Activated CD8-positive, alpha-beta memory T cell treated with anti-CD3 and anti-CD28 coated beads, Interleukin-2, amount 10 ng/mL, durations not matched to agents 7 days and 5 days (primary cell): ENCODE results near the gene SLC35F1. TPM values are rescaled to one million over a fixed set of nuclear protein-coding genes. Genes with fewer than 3 reads are reported as not detected.
"Not testable (repeated sequence)": the region's sequence is repeated elsewhere in the genome, so short reads cannot be mapped to it uniquely, and the experiment has no call there.

Experiments
- ATAC-seq: fragments of 150-1000 bp; cut with Tn5 transposase; one replicate; pipeline ENCODE4 v1.10.0; 2021; ENCODE audit warnings: moderate library complexity
- CTCF ChIA-PET: fragments of 350-600 bp; sonication (Branson Sonifier 250); formaldehyde crosslinking; loops from one replicate; lab custom pipeline; 2021; ENCODE audit warnings: antibody characterized with exemption; lab: Charles Lee
- DNase-seq: peaks from one replicate; pipeline ENCODE4 v3.0.0-alpha.2; 2020
- H3K27ac Mint-ChIP-seq: one replicate; pipeline ENCODE4 v1.8.0; 2021; ENCODE audit warnings: mild to moderate bottlenecking, mixed read lengths
- H3K27me3 Mint-ChIP-seq: one replicate; pipeline ENCODE4 v1.8.0; 2021; ENCODE audit warnings: mixed read lengths
- H3K36me3 Mint-ChIP-seq: one replicate; pipeline ENCODE4 v1.8.0; 2021; ENCODE audit warnings: mild to moderate bottlenecking, mixed read lengths
- H3K4me1 Mint-ChIP-seq: one replicate; pipeline ENCODE4 v1.8.0; 2021; ENCODE audit warnings: mixed read lengths
- H3K4me3 Mint-ChIP-seq: one replicate; pipeline ENCODE4 v1.8.0; 2021; ENCODE audit warnings: mild to moderate bottlenecking, moderate library complexity, mixed read lengths
- H3K9me3 Mint-ChIP-seq: one replicate; pipeline ENCODE4 v1.8.0; 2022; ENCODE audit warnings: low read depth, mixed read lengths
- total RNA-seq, 2 experiments: library from RNA; stranded (reverse); gene quantifications; one replicate each; pipeline ENCODE4 v1.2.3, GENCODE V29; 2021

The SLC35F1 gene
- total RNA-seq, 2 experiments from 2014 or later: not detected

DNA sequence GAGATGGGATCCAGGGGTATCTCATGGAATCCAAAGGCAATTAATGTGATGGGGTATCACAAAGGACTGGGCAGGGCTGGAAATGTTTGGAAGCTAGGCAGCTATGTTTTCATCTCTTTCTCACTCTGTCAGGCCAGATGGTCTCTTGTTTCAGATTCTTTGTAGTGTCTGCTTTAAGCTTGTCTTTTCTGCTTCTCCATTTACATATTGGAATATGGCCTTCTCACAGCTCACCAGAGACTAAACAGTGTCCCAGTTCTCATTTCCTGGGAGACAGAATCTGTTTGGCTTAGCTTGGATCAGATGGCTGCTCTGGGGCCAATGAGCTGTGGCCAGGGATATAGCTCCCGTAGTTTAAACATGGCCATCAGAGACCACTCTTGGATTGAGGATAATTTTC, 78.9 kb downstream of the SLC35F1 start:
- ATAC-seq (no peak), DNase-seq (no peak)
- H3K27me3 Mint-ChIP-seq: peaks cover 8% of the 10 kb centered on the region
- no peak overlapping the region for H3K4me3 Mint-ChIP-seq
- CTCF ChIA-PET: interaction anchor here (1.9 kb wide), 1 partner anchor 10 kb away, joined by 4 read pairs; no protein-coding TSS in a partner anchor
- no peak overlapping the region for H3K27ac Mint-ChIP-seq
- no peaks in the 10 kb centered on the region for H3K4me1 Mint-ChIP-seq
- H3K9me3 Mint-ChIP-seq: no peaks in the 10 kb centered on the region
- no peaks in the 10 kb centered on the region for H3K36me3 Mint-ChIP-seq

DNA sequence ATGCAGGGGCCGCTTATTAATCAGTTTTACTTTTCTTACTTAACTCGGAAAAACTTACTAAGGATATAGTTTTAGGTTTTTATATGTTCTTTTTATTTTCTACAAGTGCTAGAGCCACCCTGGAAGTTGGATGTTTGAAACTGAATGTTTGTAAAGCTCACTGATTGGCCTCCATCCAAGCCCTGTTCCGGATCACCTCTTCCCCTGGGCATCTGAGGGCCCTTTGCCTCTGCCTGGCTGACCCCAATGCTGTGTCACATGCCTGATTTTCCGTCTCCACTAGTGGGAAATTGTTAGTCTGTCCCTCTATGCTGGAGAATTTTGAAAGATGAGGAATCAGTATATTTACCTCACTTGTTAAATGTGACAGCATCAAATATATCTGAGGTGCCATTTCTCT, 79.3 kb downstream of the SLC35F1 start:
- DNase-seq (no peak), ATAC-seq (no peak)
- no peak overlapping the region for H3K4me3 Mint-ChIP-seq
- H3K36me3 Mint-ChIP-seq: no peaks in the 10 kb centered on the region
- no peak overlapping the region for H3K27ac Mint-ChIP-seq
- CTCF ChIA-PET: interaction anchor here (1.9 kb wide), 1 partner anchor 11 kb away, joined by 4 read pairs; no protein-coding TSS in a partner anchor
- H3K9me3 Mint-ChIP-seq: no peaks in the 10 kb centered on the region
- H3K4me1 Mint-ChIP-seq: no peaks in the 10 kb centered on the region
- H3K27me3 Mint-ChIP-seq: peaks cover 8% of the 10 kb centered on the region

DNA sequence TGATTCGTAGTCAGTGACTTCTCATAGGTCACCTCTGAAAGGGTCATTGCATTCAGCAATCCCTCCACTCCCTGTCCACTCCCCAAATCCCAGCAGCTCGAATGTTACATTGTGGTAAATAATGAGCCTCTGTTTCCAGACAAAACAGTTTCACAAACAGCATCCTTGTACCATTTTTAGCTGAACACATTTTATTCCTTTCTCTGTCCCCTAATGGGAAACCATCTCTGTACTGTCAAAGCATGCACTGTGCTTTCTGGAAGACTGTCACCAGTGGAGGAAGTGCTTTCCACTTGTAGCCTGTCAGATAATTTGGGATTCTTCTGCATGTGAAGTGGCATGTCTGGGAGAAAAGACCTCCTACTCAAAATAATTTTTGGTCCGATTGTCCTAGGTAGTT, 82.0 kb downstream of the SLC35F1 start:
- DNase-seq (no peak), ATAC-seq (no peak)
- Mint-ChIP-seq H3K4me3 (no peak overlapping the region), H3K36me3 (no peaks in the 10 kb centered on the region), H3K27me3 (peaks cover 8% of the 10 kb centered on the region), H3K27ac (no peak overlapping the region), H3K4me1 (no peaks in the 10 kb centered on the region), H3K9me3 (no peaks in the 10 kb centered on the region)
- CTCF ChIA-PET: no interaction called here

DNA sequence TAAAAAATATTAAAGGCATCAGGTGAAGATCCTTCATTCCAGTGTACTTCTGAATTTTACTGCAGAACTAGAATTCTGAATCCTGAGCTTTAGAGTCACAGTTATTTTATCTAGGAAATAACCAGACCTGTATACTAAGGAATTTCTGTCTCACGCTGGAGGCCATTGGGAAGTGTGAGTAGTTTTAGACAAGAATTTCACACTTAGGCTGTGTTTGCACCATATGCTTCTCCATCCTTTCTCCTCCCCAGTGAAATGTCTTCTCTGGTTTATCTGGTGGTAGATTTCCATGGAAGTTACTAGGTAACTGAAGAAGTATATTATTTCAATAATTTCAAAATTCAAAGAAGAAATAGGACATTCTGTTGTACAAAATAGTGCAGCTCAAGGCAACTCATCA, 83.1 kb downstream of the SLC35F1 start:
- Mint-ChIP-seq H3K27ac (no peak overlapping the region), H3K36me3 (no peaks in the 10 kb centered on the region), H3K9me3 (no peaks in the 10 kb centered on the region), H3K4me3 (no peak overlapping the region), H3K4me1 (no peaks in the 10 kb centered on the region), H3K27me3 (peaks cover 8% of the 10 kb centered on the region)
- CTCF ChIA-PET: no interaction called here
- ATAC-seq: no peak
- no peak for DNase-seq

DNA sequence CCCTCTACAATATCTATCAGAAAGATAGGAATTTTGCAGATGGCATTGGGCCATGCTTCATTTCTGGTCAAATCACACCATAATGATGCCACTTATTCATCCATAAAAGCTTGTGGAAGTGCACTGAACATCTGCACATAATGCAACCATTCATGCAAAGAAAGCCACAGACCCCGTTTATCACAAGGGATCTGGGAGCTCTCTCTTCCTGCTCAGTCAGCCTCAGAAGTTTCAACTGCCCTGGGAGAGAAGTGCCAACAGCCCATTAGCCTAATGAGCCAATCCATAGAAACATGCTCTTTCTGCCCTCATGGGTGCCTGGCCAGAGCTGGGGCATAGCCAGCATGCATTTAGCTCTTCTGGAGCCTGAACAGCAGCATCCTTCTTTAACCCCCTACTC, 85.8 kb downstream of the SLC35F1 start:
- H3K36me3 Mint-ChIP-seq: no peaks in the 10 kb centered on the region
- DNase-seq: no peak
- peaks cover 4% of the 10 kb centered on the region for H3K27me3 Mint-ChIP-seq
- ATAC-seq: no peak
- no peak overlapping the region for H3K4me3 Mint-ChIP-seq
- CTCF ChIA-PET: no interaction called here
- H3K9me3 Mint-ChIP-seq: no peaks in the 10 kb centered on the region
- H3K27ac Mint-ChIP-seq: no peak overlapping the region
- no peaks in the 10 kb centered on the region for H3K4me1 Mint-ChIP-seq

DNA sequence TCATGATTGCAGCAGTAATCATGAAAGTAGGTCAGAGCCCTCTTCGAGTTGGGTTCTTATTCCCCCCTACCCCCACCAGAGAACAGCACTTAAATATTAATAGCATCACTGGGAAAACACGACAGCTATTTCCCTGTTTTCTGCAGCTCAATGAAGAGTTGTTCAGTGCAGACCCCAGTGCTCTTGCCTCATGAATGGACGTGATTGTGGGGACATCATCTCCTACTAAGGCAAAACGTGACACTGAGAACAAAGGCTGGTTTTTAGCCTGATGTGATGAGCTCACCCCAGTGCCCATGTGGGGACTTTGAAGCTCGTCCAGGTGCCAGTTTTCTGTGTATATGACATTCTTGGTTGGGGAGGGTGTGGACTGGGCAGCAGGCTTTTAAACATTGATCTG, 105.9 kb downstream of the SLC35F1 start:
- H3K36me3 Mint-ChIP-seq: no peaks in the 10 kb centered on the region
- H3K27me3 Mint-ChIP-seq: no peaks in the 10 kb centered on the region
- DNase-seq (no peak), ATAC-seq (no peak)
- no peaks in the 10 kb centered on the region for H3K9me3 Mint-ChIP-seq
- no peaks in the 10 kb centered on the region for H3K4me1 Mint-ChIP-seq
- CTCF ChIA-PET: no interaction called here
- H3K27ac Mint-ChIP-seq: no peak overlapping the region
- no peak overlapping the region for H3K4me3 Mint-ChIP-seq

DNA sequence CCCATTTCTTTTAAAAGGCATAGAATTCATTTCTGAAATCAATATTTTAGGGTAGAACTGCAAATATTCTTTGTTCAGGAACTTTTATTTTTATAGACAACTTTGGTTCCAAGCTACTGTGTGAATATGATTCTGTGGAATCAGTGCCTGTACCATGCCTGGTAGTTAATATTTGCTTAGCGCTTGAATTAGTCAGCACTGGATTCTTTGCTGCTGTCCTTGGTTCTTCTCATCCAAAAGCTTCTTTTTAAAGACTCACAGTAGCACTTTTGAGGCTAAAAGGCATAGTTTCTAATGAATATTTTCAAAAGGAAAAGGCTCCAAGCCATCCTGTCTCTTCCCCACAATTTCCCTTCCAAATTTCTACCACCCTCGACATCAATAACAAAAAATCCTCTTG, 109.5 kb downstream of the SLC35F1 start:
- Mint-ChIP-seq H3K9me3 (no peaks in the 10 kb centered on the region), H3K36me3 (no peaks in the 10 kb centered on the region), H3K4me3 (no peak overlapping the region), H3K27me3 (no peaks in the 10 kb centered on the region), H3K4me1 (no peaks in the 10 kb centered on the region), H3K27ac (no peak overlapping the region)
- ATAC-seq (no peak), DNase-seq (no peak)
- CTCF ChIA-PET: no interaction called here

DNA sequence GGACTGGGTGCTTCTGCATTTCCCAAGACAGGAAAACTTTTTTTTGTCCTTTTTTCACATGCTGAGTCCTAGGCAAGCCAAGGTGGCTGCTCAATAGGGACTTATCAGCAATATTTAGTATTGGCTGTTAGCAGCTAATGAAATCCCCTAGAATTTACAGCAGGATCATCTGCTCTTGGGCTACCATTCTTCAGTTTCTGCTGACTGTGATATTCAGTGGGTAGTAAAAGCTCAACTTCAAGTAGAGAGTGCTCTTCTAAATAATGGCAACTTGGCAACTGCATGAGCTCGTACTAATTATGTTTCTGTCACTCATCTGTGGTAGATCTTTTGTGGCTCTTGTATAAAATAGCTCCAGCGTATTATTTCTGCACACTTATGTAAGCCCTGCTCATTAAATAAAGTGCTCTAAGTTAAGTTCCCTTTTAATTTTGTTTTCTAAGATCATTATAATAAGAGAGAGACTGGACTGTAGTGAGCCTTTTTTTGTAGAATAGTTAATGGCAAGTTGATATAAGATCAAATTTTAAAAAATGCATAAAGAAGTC, 110.3 kb downstream of the SLC35F1 start:
- no peaks in the 10 kb centered on the region for H3K4me1 Mint-ChIP-seq
- CTCF ChIA-PET: no interaction called here
- no peak for ATAC-seq

DNA sequence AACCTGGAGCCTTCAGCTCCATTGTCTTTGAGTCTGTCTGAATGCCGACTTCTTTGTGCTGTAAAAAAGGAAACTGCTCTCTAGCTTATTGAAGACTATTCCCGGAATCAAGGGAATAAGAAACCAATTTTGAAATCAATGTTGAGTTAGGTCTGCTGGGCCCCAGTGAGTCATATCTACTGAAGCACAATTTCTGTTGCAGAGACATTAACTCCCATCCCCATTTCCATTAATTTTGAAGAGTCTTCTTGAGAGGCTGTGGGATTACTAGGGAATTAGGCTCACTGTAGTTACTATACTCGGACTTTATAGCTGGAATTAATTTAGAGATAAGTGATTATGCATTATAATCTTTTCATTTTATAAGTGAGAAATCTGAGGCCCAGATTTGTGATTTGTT, 116.7 kb downstream of the SLC35F1 start:
- H3K36me3 Mint-ChIP-seq: no peaks in the 10 kb centered on the region
- peaks cover 3% of the 10 kb centered on the region for H3K27me3 Mint-ChIP-seq
- H3K4me1 Mint-ChIP-seq: no peaks in the 10 kb centered on the region
- CTCF ChIA-PET: no interaction called here
- ATAC-seq (no peak), DNase-seq (no peak)
- H3K4me3 Mint-ChIP-seq: no peak overlapping the region
- no peaks in the 10 kb centered on the region for H3K9me3 Mint-ChIP-seq
- no peak overlapping the region for H3K27ac Mint-ChIP-seq

More for the DNA sequence above, 110.3 kb downstream of the SLC35F1 start:
- Mint-ChIP-seq H3K27ac (no peak overlapping the region), H3K27me3 (no peaks in the 10 kb centered on the region), H3K4me3 (no peak overlapping the region), H3K9me3 (no peaks in the 10 kb centered on the region), H3K36me3 (no peaks in the 10 kb centered on the region)
- no peak for DNase-seq

DNA sequence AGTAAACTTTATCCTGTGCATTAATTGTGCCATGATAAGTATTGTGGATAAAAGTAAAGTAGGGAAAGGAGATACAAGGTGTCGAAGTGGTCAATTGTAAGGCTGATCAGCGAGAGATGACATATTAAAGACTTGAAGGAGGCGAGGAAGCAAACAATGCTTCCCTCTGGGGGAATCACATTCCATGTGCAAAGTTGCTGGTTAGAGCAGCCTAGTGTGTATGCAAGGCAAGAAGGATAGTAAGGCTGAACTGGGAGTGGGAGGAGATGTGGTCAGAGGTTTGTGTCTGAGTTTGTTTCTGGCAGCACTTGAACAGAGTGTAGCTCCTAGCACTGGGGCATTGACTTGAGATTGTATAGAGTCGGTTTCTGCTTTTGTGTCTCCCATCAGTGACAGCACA, 122.9 kb downstream of the SLC35F1 start:
- CTCF ChIA-PET: no interaction called here
- no peak overlapping the region for H3K27ac Mint-ChIP-seq
- no peak overlapping the region for H3K4me3 Mint-ChIP-seq
- H3K4me1 Mint-ChIP-seq: no peaks in the 10 kb centered on the region
- H3K9me3 Mint-ChIP-seq: no peaks in the 10 kb centered on the region
- peaks cover 3% of the 10 kb centered on the region for H3K27me3 Mint-ChIP-seq
- no peak for ATAC-seq
- no peak for DNase-seq
- no peaks in the 10 kb centered on the region for H3K36me3 Mint-ChIP-seq

DNA sequence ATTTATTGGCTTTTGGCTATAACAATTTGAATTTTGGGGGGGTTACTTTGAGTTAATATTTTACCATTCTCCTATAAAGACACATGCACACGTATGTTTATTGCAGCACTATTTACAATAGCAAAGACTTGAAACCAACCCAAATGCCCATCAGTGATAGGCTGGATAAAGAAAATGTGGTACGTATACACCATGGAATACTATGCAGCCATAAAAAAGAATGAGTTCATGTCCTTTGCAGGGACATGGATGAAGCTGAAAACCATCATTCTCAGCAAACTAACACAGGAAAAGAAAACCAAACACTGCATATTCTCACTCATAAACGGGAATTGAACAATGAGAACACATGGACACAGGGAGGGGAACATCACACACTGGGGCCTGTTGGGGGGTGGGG, 130.4 kb downstream of the SLC35F1 start:
- ATAC-seq, DNase-seq, H3K4me1 Mint-ChIP-seq, CTCF ChIA-PET, H3K27me3 Mint-ChIP-seq, H3K36me3 Mint-ChIP-seq, H3K4me3 Mint-ChIP-seq, H3K9me3 Mint-ChIP-seq, H3K27ac Mint-ChIP-seq: not testable (repeated sequence)

DNA sequence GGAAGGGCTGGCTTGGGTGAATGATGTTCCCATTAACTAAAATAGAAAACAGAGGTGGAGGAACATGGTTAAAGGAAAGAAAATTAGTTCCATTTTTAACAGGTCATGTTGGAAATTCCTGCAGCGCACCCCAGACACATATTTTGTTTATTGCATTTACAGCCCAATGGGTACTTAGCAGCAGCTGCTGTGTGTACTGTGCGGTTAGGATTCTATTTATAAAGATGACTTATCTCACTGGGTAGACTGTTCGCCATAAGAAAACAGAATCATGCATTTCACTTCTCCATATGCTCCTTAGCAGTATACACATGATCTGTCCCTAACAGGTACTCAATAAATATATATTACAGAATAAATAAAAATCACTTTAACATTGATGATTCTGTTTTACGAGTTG, 135.8 kb downstream of the SLC35F1 start:
- no peak overlapping the region for H3K4me3 Mint-ChIP-seq
- H3K9me3 Mint-ChIP-seq: no peaks in the 10 kb centered on the region
- no peaks in the 10 kb centered on the region for H3K27me3 Mint-ChIP-seq
- H3K36me3 Mint-ChIP-seq: no peaks in the 10 kb centered on the region
- H3K27ac Mint-ChIP-seq: no peak overlapping the region
- ATAC-seq: no peak
- DNase-seq: no peak
- H3K4me1 Mint-ChIP-seq: no peaks in the 10 kb centered on the region
- CTCF ChIA-PET: no interaction called here

DNA sequence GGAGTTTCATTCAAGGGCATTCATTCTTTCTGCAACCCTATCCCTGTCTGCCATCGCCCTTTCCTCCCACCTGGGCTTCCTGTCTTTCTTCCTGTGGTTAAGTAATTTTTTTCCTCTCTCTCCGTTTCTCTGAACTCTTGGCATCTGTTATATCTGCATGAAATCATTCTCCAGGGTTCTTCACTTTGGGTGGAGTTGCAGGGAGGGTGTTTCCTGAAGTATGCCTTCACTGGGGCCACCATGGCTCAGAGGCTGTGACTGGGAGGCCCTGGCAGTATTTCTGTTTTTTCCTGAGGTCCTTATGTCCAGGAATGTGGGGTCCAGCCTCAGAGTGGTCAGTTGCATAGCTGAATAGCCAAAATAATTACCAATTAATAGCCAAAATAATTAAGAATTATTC, 137.2 kb downstream of the SLC35F1 start:
- ATAC-seq (no peak), DNase-seq (no peak)
- Mint-ChIP-seq H3K27me3 (no peaks in the 10 kb centered on the region), H3K9me3 (no peaks in the 10 kb centered on the region), H3K27ac (no peak overlapping the region), H3K4me1 (no peaks in the 10 kb centered on the region), H3K4me3 (no peak overlapping the region), H3K36me3 (no peaks in the 10 kb centered on the region)
- CTCF ChIA-PET: no interaction called here

DNA sequence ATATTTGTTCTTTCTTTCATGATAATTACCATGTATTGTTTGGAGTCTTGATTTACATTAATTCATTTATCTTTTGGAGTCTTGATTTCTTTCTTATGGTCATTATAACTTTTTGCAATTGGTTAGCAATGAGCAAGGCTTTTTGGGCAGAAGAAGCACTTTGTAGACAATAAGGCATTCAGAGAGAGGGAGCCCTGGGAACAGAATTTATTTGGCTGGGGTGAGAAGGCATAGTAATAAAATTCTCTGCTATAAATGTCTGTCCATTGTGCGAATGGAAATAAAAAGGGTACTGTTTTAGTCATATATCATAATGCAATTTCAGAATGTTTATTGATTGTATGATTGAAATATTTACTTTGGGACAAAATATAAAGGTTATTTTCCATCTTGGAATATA, 147.0 kb downstream of the SLC35F1 start:
- no peaks in the 10 kb centered on the region for H3K36me3 Mint-ChIP-seq
- peaks cover 2% of the 10 kb centered on the region for H3K27me3 Mint-ChIP-seq
- no peak overlapping the region for H3K27ac Mint-ChIP-seq
- no peaks in the 10 kb centered on the region for H3K4me1 Mint-ChIP-seq
- DNase-seq (no peak), ATAC-seq (no peak)
- H3K9me3 Mint-ChIP-seq: no peaks in the 10 kb centered on the region
- no peak overlapping the region for H3K4me3 Mint-ChIP-seq
- CTCF ChIA-PET: no interaction called here

DNA sequence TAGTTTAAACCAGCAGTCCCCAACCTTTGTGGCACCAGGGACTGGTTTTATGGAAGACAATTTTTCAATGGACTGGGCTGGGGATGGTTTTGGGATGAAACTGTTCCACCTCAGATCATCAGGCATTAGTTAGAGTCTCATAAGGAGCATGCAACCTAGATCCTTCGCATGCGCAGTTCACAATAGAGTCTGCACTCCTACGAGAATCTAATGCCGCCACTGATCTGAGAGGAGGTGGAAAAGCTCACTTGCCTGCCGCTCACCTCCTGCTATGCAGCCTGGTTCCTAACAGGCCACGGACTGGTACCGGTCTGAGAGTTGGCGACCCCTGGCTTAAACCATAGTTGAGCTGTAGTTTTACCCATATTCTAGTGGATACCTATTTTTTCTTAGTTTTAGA, 154.6 kb downstream of the SLC35F1 start:
- CTCF ChIA-PET: no interaction called here
- ATAC-seq (no peak), DNase-seq (no peak)
- no peak overlapping the region for H3K4me3 Mint-ChIP-seq
- H3K27me3 Mint-ChIP-seq: peaks cover 2% of the 10 kb centered on the region
- no peaks in the 10 kb centered on the region for H3K36me3 Mint-ChIP-seq
- H3K27ac Mint-ChIP-seq: no peak overlapping the region
- no peaks in the 10 kb centered on the region for H3K9me3 Mint-ChIP-seq
- H3K4me1 Mint-ChIP-seq: no peaks in the 10 kb centered on the region
